Memory B cell (primary cell): ENCODE data around the gene GJC2.

Experiments
- ATAC-seq: fragments of 150-1000 bp; cut with Tn5 transposase; 2 replicates; pipeline ENCODE4 v1.10.0; 2021; ENCODE audit warnings: low read depth, mild to moderate bottlenecking, moderate library complexity
- DNase-seq, 2 donors: peaks; one replicate each; pipeline ENCODE4 v3.0.0; 2022; ENCODE audit warnings: low spot score in 2 of 2
- H3K27ac Mint-ChIP-seq: one replicate; pipeline ENCODE4 v1.8.0; 2022; ENCODE audit warnings: mild to moderate bottlenecking, moderate library complexity, mixed read lengths
- H3K27me3 Mint-ChIP-seq: one replicate; pipeline ENCODE4 v1.8.0; 2022; ENCODE audit warnings: mixed read lengths
- H3K36me3 Mint-ChIP-seq: one replicate; pipeline ENCODE4 v1.8.0; 2022; ENCODE audit warnings: mild to moderate bottlenecking, mixed read lengths
- H3K4me1 Mint-ChIP-seq: one replicate; pipeline ENCODE4 v1.8.0; 2022; ENCODE audit warnings: mixed read lengths
- H3K4me3 Mint-ChIP-seq: one replicate; pipeline ENCODE4 v1.8.0; 2022; ENCODE audit warnings: mild to moderate bottlenecking, moderate library complexity, mixed read lengths
- H3K9me3 Mint-ChIP-seq: one replicate; pipeline ENCODE4 v1.8.0; 2022; ENCODE audit warnings: mixed read lengths

The GJC2 gene

DNA sequence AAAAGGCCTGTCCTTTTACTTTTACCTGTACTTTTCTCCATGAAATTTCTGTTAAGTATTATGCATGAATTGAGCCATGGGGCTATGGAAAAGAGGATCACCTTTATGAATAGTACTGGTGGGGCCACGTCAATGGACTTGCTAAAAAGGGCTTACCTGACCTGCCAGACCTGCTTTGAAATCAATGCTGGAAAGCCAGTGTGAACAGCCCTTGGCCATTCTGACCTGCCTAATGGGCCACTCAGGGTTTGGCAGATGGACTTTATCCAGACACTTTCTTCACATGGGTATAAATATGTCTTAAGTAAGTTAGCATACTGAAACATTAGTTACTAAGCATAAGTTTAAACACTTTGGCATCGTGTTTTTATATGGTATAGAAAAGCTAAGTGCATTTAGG is 18.0 kb upstream of the GJC2 start:
- no peaks in the 10 kb centered on the region for H3K36me3 Mint-ChIP-seq
- no peaks in the 10 kb centered on the region for H3K9me3 Mint-ChIP-seq
- H3K4me1 Mint-ChIP-seq: no peaks in the 10 kb centered on the region
- H3K4me3 Mint-ChIP-seq: no peak overlapping the region
- DNase-seq (no peak), ATAC-seq (no peak)
- peaks cover 2% of the 10 kb centered on the region for H3K27me3 Mint-ChIP-seq
- no peak overlapping the region for H3K27ac Mint-ChIP-seq

DNA sequence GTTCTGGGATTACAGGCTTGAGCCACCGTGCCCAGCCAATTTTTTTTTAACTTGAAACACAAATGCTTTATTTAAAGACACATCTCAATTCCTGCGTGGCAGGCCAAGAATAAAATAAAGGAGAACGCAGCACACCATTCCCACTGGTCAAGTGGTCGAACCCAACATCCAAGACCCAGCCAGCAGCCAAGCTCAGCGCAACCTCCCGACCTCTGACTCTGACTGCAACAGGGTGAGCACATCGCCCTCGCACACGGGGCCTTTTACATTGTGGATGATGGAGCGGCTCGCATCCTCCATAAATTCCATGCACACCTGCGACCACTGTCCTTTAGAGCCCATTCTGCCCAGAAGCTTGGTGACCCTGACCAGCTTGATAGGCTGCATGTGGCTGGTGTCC is 15.1 kb upstream of the GJC2 start:
- Mint-ChIP-seq H3K4me1 (peaks cover 6% of the 10 kb centered on the region), H3K4me3 (no peak overlapping the region), H3K27me3 (peaks cover 2% of the 10 kb centered on the region), H3K9me3 (no peaks in the 10 kb centered on the region), H3K36me3 (no peaks in the 10 kb centered on the region), H3K27ac (no peak overlapping the region)
- no peak for ATAC-seq
- no peak for DNase-seq

DNA sequence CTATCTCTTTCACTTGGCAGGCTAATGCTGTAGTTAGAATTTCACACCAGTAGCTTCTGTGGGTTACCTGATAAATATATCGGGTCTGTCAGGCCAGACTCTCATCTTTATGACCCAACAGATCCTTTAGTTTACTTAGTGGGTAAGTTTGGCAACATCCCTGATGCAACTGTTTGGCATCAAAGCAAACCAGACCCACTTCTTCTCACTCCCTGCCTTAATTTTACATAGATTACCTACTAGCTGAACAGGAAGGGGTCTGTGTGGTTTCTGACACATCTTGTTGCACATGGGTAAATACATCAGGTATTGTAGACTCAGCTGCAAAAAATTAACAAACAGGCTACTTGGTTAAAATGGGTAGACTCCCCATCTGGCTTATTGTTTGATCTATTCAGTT is 12.8 kb upstream of the GJC2 start:
- Mint-ChIP-seq H3K4me3 (no peak overlapping the region), H3K4me1 (peaks cover 12% of the 10 kb centered on the region), H3K27ac (peak overlapping the region; percentile 91), H3K27me3 (peaks cover 2% of the 10 kb centered on the region), H3K36me3 (no peaks in the 10 kb centered on the region), H3K9me3 (no peaks in the 10 kb centered on the region)
- ATAC-seq: no peak
- no peak for DNase-seq

DNA sequence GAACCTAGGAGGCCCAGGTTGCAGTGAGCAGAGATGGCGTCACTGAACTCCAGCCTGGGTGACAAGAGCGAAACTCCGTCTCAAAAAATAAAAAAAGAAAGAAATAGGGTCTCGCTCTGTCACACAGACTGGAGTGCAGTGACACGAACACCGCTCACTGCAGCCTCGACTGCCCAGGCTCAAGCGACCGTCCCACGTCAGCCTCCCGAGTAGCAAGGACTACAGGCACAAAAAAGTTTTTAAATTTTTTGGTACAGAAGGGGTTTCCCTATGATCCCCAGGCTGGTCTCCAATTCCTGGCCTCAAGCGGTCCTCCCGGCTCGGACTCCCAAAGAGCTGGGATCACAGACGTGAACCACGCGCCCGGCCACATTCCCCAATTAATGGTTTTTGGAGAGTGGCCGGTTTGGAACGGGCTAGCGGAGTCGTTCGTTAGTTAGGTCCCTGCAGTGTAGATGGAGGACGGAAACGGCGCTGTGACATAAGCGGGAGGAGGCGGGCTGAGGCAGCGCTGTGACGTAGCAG is 10.3 kb upstream of the GJC2 start:
- Mint-ChIP-seq H3K4me1 (peaks cover 21% of the 10 kb centered on the region), H3K27ac (peak overlapping the region; percentile 91), H3K27me3 (peaks cover 2% of the 10 kb centered on the region), H3K4me3 (peak overlapping the region; percentile 90), H3K9me3 (no peaks in the 10 kb centered on the region), H3K36me3 (no peaks in the 10 kb centered on the region)
- ATAC-seq (no peak), DNase-seq (no peak)

DNA sequence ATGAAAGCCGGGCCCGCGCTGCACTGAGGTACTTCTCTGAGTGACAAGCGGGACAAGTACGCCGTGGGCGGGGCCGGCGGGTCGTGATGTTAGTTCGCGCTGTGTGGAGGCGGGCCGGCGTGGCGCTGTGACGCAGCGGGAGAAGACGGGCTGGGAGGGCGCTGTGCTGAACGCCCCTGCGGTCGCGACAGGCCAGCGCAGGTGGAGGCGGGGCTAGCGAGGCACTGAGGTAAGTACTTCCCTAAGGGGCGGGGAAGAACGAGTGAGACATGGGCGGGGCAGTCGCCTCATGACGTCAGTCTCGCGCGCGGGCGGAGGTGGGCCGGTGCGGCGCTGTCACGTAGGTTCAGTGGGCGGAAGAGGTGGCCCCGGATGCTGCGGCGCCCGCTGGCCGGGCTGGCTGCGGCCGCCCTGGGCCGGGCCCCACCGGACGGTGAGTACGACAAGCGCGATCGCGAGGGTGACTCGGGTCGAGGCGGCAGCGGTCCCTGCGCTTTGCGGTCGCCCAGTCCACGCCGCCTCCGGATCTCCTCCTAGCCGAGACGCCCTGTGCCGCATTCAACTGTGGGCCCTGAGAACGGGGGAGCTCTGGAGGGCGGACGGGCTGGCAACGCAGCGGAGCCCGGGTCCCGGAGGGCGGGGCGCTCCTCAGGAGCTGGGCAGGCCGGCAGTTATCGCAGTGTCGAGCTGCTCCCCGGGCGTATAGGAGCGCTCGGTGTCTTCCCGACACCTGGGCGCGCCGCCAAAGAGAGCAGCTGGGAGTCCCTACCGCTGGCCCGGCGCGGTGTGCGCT is 9.6 kb upstream of the GJC2 start, which contains the start of gene GUK1:
TSS of gene GUK1 (plus strand) at position 349 of the 793 bp plus-strand sequence. CDS start at position 373, 24 bp downstream.
- no peaks in the 10 kb centered on the region for H3K9me3 Mint-ChIP-seq
- H3K4me1 Mint-ChIP-seq: peaks cover 21% of the 10 kb centered on the region
- ATAC-seq (peak; percentile 75), DNase-seq (peak; percentile 99 to 100)
- peak within 1 kb of the TSS; percentile 90 for H3K4me3 Mint-ChIP-seq
- H3K27me3 Mint-ChIP-seq: no peaks in the 10 kb centered on the region
- H3K36me3 Mint-ChIP-seq: peaks cover 1% of the 10 kb centered on the region
- peak within 1 kb of the TSS; percentile 91 for H3K27ac Mint-ChIP-seq

DNA sequence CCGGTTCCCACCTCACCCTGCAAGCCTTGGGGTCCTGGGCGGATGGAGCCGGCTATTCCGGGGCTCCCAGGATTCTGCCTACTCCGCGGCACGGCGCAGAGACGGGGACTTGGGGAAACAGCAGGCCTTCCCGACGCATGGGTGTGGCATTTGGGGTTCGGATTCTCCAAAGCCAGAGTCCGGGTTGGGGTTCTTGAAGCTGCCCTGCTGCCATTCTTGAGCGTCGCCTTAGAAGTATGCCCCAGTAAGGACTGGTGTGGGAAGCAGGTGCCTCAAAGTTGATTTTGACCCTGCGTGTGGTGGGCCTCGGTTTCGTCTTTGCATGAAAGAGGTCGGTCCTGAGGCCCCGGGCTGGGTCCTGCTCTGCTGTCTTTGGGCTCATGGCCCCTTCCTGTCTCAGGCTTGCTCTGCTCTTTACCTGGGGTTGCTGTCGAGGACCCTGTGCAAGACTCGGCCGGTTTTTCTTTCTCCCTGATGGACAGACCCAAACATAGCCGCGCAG is 9.0 kb upstream of the GJC2 start:
- H3K4me3 Mint-ChIP-seq: peak overlapping the region; percentile 90
- H3K27me3 Mint-ChIP-seq: no peaks in the 10 kb centered on the region
- no peak for ATAC-seq
- H3K36me3 Mint-ChIP-seq: peaks cover 1% of the 10 kb centered on the region
- no peak for DNase-seq
- peak overlapping the region; percentile 91 for H3K27ac Mint-ChIP-seq
- no peaks in the 10 kb centered on the region for H3K9me3 Mint-ChIP-seq
- peaks cover 21% of the 10 kb centered on the region for H3K4me1 Mint-ChIP-seq

DNA sequence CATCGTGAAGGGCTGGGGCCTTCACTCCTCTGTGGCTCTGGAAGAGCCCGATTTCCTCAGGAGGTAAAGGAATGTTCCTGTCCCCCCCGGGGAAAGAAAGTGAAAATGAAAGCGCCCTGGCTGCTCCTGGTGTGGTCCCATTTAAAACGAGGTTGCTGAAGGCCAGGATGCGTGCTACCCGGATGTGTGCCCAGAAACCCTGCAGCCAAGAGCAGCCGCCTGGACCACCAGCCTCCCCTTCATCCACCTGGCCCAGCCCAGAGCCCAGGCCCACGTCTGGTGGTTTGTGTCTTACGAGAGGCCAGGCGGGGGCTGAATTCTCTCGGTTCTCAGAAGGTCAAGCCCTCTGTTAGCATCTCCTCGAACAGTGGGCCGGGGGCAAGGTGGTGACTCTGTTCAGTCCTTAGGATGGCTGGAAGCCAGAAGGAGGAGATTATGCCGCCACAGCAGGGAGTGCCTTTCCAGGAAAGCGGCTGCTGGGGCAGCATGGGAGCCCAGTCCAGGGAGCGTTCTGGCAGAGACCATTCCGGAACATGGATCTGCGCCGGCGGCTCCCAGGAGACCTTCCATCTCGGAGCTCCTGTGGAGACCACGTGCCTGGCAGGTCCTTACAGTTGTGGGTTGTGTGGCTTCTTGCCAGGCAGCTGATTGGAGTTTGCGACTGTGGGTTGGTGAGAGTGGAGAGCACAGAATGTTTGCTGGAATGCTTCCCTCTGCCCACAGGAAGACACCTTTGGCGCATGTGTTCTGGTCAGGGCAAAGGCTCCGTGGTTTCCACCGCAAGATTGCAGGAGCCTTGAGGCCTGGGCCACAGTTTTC is 8.3 kb upstream of the GJC2 start:
- H3K27ac Mint-ChIP-seq: peak overlapping the region; percentile 91
- no peak for ATAC-seq
- no peaks in the 10 kb centered on the region for H3K27me3 Mint-ChIP-seq
- H3K9me3 Mint-ChIP-seq: no peaks in the 10 kb centered on the region
- peaks cover 21% of the 10 kb centered on the region for H3K4me1 Mint-ChIP-seq
- peaks cover 1% of the 10 kb centered on the region for H3K36me3 Mint-ChIP-seq
- peak overlapping the region; percentile 90 for H3K4me3 Mint-ChIP-seq
- DNase-seq: peak in 1 of 2 donors; percentile 12

DNA sequence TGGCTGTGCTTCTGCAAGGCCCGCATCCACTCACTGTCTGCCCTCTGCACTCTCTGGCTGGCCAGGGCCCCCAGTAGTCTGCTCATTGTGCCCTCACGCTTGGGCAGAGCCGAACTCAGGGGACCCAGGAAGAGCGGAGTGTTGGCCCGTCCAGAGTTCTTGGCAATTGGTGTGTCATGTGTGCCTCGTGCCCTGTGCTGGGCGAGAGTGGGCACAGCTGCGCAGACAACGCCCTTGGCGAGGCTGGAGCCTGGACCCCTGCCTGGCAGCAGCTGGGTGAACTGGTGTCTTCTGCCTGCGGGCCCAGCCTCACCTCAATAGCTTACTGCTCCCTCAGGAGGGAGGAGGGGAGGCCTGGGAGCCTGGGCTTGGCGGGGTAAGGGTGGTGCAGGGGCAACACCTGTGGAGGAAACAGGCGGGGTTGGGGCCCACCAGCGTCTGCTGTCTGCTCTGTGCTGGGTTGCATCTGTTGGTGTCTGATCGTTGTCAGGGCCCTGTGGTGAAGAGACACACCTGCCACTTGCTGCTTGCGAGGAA is 7.5 kb upstream of the GJC2 start:
- Mint-ChIP-seq H3K9me3 (no peaks in the 10 kb centered on the region), H3K4me1 (peaks cover 20% of the 10 kb centered on the region), H3K4me3 (peak overlapping the region; percentile 27), H3K27me3 (no peaks in the 10 kb centered on the region), H3K27ac (no peak overlapping the region), H3K36me3 (peaks cover 1% of the 10 kb centered on the region)
- no peak for ATAC-seq
- DNase-seq: peak in 1 of 2 donors; percentile 12

DNA sequence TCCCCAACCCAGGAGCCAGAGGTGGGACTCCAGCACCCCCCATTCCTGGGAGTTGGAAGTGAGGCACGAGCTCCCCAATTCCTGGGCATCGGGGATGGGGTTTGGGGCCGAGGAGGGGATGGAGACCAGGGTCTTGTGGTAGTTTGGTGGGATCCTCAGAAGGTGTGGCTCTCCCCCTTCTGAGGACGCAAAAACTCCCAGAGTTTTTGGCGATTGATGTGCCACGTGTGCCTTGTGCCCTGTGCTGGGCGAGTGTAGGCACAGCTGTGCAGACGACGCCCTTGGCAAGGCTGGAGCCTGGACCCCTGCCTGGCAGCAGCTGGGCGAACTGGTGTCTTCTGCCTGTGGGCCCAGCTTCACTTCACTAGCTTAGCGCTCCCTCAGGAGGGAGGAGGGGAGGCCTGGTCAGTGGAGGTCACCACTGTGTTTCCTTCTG is 7.0 kb upstream of the GJC2 start:
- Mint-ChIP-seq H3K27ac (no peak overlapping the region), H3K9me3 (no peaks in the 10 kb centered on the region), H3K4me1 (peaks cover 18% of the 10 kb centered on the region), H3K4me3 (peak overlapping the region; percentile 27), H3K36me3 (peaks cover 1% of the 10 kb centered on the region), H3K27me3 (no peaks in the 10 kb centered on the region)
- peak in 1 of 2 donors; percentile 9 for DNase-seq
- no peak for ATAC-seq

DNA sequence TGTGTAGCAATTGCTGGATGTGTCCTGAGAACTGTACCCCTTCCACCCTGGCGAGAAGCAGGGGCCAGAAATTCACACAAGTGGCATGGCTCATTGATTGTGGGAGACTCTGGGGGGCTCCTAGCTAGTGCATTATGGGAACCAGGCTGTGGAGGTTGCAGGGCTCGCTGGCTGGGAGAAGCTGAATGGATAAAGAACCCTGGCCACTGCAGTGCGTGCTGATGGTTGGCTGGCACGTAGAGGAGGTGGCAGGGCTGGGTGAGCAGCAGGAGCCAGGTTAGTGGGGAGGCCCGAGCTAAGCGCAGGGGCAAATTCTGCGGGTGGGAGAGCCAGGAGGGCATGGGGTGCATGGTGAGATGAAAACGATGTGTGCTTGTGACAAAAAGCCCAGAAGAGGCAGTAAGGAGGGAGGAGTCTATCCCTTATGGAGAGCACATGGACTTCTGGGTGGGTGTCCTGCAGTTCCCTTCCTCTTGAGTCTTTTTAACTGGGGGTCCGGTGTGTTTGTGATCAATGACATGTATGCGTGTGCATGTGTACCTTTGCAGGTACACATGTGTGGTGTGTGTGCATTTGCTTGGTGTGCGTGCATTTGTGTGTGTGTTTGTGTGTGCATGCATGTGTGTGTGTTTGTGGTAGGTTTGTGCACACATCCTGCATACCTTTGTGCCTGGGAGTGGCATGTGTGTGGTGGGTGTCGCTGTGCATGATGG is 6.1 kb upstream of the GJC2 start:
- H3K4me1 Mint-ChIP-seq: peaks cover 16% of the 10 kb centered on the region
- H3K36me3 Mint-ChIP-seq: peaks cover 1% of the 10 kb centered on the region
- no peaks in the 10 kb centered on the region for H3K27me3 Mint-ChIP-seq
- DNase-seq (peak in 1 of 2 donors; percentile 8), ATAC-seq (no peak)
- H3K27ac Mint-ChIP-seq: no peak overlapping the region
- no peaks in the 10 kb centered on the region for H3K9me3 Mint-ChIP-seq
- H3K4me3 Mint-ChIP-seq: peak overlapping the region; percentile 43

DNA sequence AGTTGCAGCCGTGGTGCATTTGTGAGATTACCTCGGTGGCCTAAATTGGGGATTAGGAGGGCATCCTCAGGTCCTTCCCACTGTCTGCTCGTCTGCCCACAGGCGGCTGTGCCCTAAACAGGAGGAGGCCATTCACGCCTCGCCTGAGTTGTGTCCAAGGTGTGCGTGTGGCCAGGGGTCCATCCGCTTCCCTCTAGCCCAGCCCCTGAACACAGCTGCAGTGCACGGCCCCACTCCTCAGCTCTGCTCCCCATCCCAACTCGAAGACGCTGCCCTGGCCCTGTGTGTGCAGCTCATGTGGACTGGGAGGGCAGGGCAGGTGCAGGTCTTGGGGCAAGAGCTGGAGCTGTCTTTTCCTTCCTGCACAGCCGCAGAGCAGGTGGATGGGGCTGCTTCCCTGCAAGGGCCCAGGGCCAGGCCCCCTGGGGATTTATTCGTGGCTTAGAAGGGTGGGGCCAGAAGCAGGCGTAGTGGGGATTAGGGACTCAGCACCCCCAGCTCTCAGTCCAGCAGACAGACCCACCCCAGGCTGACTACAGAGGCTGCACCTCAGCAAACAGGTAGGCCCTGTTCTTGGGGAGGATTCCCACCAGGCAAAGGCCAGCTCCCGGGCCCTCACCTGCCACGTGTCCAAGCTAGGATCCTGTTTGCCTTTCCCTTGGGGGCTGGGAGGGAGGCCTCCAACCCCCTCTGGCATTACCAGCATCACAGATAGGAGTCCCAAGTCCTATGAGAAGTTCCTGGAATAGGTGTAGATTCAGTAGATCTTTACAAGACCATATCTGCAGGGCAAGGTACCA is 5.3 kb upstream of the GJC2 start:
- Mint-ChIP-seq H3K36me3 (peaks cover 3% of the 10 kb centered on the region), H3K9me3 (no peaks in the 10 kb centered on the region), H3K27me3 (no peaks in the 10 kb centered on the region), H3K4me1 (peaks cover 16% of the 10 kb centered on the region), H3K27ac (no peak overlapping the region), H3K4me3 (no peak overlapping the region)
- DNase-seq (no peak), ATAC-seq (no peak)

DNA sequence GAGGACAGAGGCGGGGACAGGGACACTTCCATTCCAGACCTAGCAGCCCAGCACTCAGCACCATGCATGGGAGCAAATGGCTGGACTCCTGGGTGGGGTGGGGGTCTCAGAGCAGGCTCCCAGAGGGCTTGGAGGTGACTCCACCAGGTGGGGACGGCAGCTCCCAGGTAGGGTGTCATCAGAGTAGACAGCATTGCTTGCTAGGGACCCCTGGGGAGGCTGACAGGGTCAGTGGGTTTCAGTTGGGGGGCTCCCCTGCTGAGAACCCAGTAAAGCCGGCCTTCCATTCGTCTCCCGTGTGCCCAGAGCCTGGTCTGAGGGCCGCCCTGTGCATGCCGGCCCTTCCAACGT is 4.8 kb upstream of the GJC2 start:
- H3K27ac Mint-ChIP-seq: no peak overlapping the region
- DNase-seq: no peak
- H3K4me3 Mint-ChIP-seq: no peak overlapping the region
- peaks cover 16% of the 10 kb centered on the region for H3K4me1 Mint-ChIP-seq
- H3K27me3 Mint-ChIP-seq: no peaks in the 10 kb centered on the region
- no peak for ATAC-seq
- no peaks in the 10 kb centered on the region for H3K9me3 Mint-ChIP-seq
- peaks cover 3% of the 10 kb centered on the region for H3K36me3 Mint-ChIP-seq
